Ascending aorta (tissue), 2 donors: ENCODE measurements around the gene RCSD1. TPM values are rescaled to one million over a fixed set of nuclear protein-coding genes. Genes with fewer than 3 reads are reported as not detected.

Source experiments
- DNase-seq, 2 donors: peaks; one replicate each; pipeline ENCODE4 v3.0.0-alpha.2; 2019; ENCODE audit warnings: low spot score in 2 of 2
- H3K27ac ChIP-seq, 2 donors: fragments of 200-600 bp; sonication (generic); one replicate each; pipeline ENCODE4 v1.5.1; 2016 to 2017; ENCODE audit warnings: mild to moderate bottlenecking in 1 of 2
- H3K27me3 ChIP-seq: fragments of 200-600 bp; sonication (generic); one replicate; pipeline ENCODE4 v1.5.1; 2017
- H3K36me3 ChIP-seq, 2 donors: fragments of 200-600 bp; sonication (generic); one replicate each; pipeline ENCODE4 v1.5.1; 2016
- H3K4me1 ChIP-seq, 2 donors: fragments of 200-600 bp; sonication (generic); one replicate each; pipeline ENCODE4 v1.5.1; 2016 to 2017; ENCODE audit warnings: mild to moderate bottlenecking in 1 of 2
- H3K4me3 ChIP-seq, 2 donors: fragments of 200-600 bp; sonication (generic); one replicate each; pipeline ENCODE4 v1.5.1; 2016 to 2017; ENCODE audit warnings: mild to moderate bottlenecking in 1 of 2
- H3K9me3 ChIP-seq, 2 donors: fragments of 200-600 bp; sonication (generic); one replicate each; pipeline ENCODE4 v1.5.1; 2016
- CTCF ChIP-seq, 3 experiments: fragments of 200-600 bp in 2 of 3; fragments of 450-650 bp in 1 of 3; sonication (generic) in 2 of 3; IDR thresholded peaks; one replicate each; pipeline ENCODE4 v1.5.1; 2016 to 2019; ENCODE audit warnings: antibody characterized with exemption in 3 of 3, mild to moderate bottlenecking in 1 of 3, moderate library complexity in 1 of 3
- intact Hi-C: fragments of 100-400 bp; cut with DNase I; formaldehyde crosslinking; loops from one replicate; pipeline ENCODE4 v1.15.1; 2023
- total RNA-seq: library from RNA; depleted of rRNA; stranded (reverse); fragments of >200 nt; gene quantifications from one replicate; pipeline ENCODE4 v1.1.0, GENCODE V29; 2016

Gene RCSD1
- total RNA-seq, 1 donor from 2014 or later: 36.8 TPM

- no peak for TF ChIP-seq CTCF (IDR thresholded peaks at IDR 0.05)
- Histone ChIP-seq H3K9me3 (no peaks in the 10 kb centered on the region), H3K27ac (no peak overlapping the region), H3K4me3 (no peak overlapping the region), H3K36me3 (no peaks in the 10 kb centered on the region), H3K27me3 (no peaks in the 10 kb centered on the region), H3K4me1 (peaks cover 0 to 24% of the 10 kb centered on the region in 2 donors)
- no peak for DNase-seq
- intact Hi-C loops: no loop called here
Observed at GRCh38 chr1:167747988-167748387, 118.0 kb downstream of the RCSD1 start.

GRCh38 chr1:167748906-167749305, 118.9 kb downstream of the RCSD1 start:
- H3K4me3 ChIP-seq: no peak overlapping the region
- H3K27me3 ChIP-seq: no peaks in the 10 kb centered on the region
- intact Hi-C loops: no loop called here
- no peaks in the 10 kb centered on the region for H3K36me3 ChIP-seq
- TF ChIP-seq CTCF (IDR thresholded peaks at IDR 0.05): no peak
- DNase-seq: no peak
- no peaks in the 10 kb centered on the region for H3K9me3 ChIP-seq
- no peak overlapping the region for H3K27ac ChIP-seq
- peaks cover 0 to 24% of the 10 kb centered on the region in 2 donors for H3K4me1 ChIP-seq

GRCh38 chr1:167749741-167750140, 119.7 kb downstream of the RCSD1 start:
- Histone ChIP-seq H3K9me3 (no peaks in the 10 kb centered on the region), H3K27ac (no peak overlapping the region), H3K27me3 (no peaks in the 10 kb centered on the region), H3K36me3 (no peaks in the 10 kb centered on the region), H3K4me3 (no peak overlapping the region), H3K4me1 (peaks cover 0 to 22% of the 10 kb centered on the region in 2 donors)
- intact Hi-C loops: no loop called here
- no peak for DNase-seq
- no peak for TF ChIP-seq CTCF (IDR thresholded peaks at IDR 0.05)

- intact Hi-C loops: no loop called here
- Histone ChIP-seq H3K27me3 (no peaks in the 10 kb centered on the region), H3K27ac (no peak overlapping the region), H3K9me3 (no peaks in the 10 kb centered on the region), H3K4me3 (no peak overlapping the region), H3K36me3 (no peaks in the 10 kb centered on the region), H3K4me1 (peaks cover 0 to 18% of the 10 kb centered on the region in 2 donors)
- TF ChIP-seq CTCF (IDR thresholded peaks at IDR 0.05): no peak
- no peak for DNase-seq
Observed at GRCh38 chr1:167750641-167751040, 120.6 kb downstream of the RCSD1 start.

- Histone ChIP-seq H3K4me1 (peaks cover 0 to 17% of the 10 kb centered on the region in 2 donors), H3K9me3 (no peaks in the 10 kb centered on the region), H3K27ac (no peak overlapping the region), H3K27me3 (no peaks in the 10 kb centered on the region), H3K36me3 (no peaks in the 10 kb centered on the region), H3K4me3 (no peak overlapping the region)
- DNase-seq: no peak
- intact Hi-C loops: no loop called here
- no peak for TF ChIP-seq CTCF (IDR thresholded peaks at IDR 0.05)
Observed at GRCh38 chr1:167751676-167752075, 121.6 kb downstream of the RCSD1 start.
